Fibroblast of skin of right biceps (primary cell): ENCODE measurements around the gene YARS1.

Experiments used
- DNase-seq: peaks from one replicate; pipeline ENCODE4 v3.0.0-alpha.2; 2013

YARS1 gene

DNA sequence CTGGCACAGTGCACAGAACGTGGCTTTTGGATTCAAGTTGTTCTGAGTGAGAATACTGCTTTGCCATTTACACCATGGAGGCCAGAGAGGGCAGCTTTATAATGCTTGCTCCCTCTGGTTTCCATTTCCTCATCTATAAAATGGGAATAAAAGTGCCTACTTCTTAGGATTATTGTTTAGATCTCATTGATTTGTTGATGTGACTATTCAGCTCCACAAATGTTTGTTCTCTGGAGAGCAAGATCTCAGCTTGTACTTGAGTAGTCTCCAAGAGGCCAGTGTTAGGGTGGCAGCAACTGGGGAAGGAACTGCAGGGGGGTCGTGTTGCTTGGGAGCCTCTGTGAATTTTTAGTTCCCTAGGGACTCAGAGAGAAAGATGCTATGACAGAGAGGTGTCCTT, 55.2 kb downstream of the YARS1 start:
- no peak for DNase-seq

DNA sequence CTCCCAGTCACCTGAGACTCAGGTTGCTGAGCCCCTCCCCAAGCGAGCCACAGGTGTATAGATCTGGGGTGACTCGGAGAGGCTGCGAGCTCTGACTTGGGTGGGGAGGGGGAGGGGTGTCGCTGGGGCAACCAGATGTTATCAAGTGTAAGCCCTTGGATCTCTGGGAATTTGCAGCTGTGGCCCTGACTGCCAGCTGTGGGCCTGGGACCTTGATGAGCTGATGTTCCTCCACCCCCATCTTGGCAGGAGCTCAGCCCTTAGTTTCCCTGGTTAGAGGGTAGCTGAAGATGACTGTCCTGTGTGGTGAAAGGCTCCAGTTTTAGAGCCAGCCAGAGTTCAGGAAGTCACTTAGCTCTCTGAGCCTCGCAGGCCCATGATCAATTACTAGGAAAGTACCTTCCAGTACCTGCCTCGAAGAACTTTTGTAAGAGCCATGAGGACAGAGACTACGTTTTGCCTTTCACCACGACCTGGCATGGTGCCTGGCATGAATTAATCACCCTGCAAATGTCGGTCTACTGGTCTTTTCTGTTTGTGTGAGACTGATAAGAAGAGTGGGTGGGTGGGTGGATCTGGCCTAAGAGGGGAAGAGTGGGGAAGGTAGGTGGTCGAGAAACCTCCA, 55.8 kb downstream of the YARS1 start:
- peak; percentile 72 for DNase-seq

DNA sequence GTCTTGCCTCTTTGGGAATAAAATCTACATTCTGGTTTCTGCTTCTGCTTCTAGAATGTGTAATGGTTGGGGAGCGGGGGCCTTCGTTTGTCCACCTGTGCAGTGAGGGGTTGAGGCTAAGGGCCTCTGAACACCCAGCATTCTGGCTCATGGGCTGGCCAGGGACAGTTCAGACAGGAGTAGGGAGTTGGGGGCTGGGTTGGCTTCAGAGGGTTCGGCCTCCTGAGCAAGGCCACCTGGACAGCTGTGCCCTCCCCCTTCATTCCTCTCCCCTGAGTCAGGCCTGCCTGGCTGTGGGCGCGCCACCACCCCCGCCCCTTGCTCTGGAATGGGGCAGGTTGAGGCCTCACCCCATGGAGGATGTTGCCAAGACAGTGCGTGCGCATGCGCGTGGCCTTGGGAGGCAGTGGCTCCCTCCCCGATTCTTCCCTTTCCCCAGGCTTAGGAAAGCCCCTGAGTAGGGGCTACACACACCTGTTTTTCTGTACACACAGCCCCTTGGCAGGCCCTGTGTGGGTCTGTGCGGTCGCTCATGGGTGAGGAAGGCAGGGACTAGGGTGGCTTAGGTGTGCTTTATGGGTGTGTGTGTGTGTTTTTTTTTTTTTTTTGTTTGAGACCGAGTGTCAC, 57.0 kb downstream of the YARS1 start:
- DNase-seq = peak; percentile 66

DNA sequence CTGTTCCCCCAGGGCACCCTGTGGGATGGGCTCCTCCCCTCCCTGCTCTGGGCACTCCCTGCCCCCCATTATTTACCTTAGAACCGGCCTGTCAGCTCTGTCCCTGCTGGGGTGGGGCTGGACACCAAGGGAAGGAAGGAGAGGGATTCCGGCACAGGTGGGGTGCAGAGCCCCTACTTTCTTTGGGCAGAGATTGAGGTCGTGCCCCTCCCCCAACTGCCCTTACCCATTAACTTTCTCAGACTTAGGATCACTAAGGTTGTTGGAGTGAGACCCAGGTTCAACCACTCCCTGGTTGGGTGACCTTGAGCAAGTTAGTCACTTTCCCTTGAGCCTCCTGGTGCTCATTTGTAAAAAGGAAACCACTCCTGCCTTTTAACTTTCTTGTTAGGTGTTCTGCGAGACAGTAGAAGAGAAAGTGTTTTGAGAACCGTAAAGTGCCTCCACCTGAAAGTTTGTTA, 57.6 kb downstream of the YARS1 start:
- no peak for DNase-seq

DNA sequence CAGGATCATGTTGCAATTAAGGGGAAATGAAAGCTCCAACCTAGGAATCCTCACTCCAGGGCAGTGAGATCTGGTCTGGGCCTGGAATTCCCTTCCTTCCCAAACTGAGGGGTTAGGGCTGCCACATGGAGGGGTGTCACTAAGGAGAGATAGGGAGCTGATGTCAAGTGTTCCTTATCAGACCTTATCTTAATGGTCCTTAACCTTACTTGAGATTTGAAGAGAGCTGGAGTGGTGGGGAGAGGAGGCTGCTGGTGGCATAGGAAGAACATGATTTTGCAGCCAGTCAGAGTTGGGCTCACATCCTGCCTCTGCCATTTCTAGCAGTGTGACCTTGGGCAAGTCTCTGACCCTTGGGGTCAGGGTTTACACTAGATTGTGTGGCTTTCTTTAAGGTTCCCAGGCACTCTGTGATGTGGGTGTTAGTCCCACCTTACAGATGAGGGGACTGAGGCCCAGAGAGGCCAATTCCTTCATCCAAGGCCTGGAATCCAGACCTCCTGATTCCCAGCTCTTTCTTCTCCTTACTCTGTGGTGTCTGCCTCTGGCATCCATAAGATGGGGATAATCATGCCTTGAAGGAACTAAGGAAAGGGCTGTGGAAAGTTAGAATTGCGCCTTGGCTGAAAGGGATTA, 58.2 kb downstream of the YARS1 start:
- DNase-seq = no peak

DNA sequence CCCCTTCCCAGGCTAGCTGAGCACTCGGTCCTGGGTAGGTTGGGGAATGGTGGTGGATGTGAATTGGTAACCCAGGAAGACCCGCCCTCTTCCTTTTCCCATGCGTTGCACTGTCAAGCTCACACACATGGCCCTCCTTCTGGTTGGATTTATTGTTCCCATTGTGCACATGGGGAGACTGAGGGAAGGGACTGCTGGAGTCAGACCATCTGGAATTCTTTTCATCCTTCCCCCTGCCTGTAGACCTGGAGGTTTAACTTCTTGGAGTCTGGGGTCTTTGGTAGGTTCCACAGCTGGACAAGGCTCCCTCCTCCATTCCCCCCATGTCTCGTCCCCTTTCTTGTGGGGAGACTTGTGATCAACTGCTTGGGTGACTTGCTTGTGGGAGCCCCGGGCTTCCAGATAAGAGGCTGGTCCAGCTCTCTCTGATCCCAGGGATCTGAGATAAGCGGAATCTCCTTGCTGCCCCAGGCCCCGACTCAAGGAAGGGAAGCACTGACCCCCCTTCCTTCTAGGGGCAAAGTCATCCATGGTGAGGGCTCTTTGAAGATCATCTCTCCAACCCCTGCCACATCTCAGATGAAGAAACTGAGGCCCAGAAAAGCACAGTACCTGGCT, 58.9 kb downstream of the YARS1 start:
- no peak for DNase-seq

DNA sequence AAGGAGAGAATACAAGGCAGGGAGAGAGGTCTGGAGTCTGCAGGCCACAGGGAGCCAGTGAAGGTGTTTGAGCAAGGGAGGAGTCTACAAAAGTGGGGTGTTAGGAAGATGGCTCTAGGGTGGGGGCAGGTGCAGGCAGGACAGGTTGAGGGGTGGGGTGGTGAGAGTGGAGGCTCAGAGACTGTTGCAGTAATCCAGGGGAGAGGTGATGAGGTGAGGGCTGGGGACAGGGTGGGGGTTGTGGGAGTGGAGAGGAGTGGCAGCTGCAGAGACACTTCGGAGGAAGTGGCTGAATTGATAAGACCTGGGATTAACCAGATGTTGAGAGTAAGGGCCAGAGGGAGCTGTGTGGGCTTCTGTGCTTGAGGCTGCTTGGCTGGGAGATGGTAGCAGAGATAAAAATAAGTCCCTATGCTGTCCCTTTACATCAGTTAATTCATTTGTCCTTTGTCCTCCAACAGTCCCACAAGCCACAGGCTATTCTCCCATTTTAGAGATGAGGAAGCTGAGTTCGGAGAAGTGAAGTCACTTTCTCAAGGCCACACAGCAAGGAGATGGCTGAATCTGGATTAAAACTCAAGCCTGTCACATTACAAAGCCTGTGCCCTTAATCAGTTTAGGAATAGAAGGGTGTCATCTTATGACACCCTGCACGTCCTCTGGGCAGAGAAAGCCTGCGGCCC, 59.8 kb downstream of the YARS1 start:
- no peak for DNase-seq

DNA sequence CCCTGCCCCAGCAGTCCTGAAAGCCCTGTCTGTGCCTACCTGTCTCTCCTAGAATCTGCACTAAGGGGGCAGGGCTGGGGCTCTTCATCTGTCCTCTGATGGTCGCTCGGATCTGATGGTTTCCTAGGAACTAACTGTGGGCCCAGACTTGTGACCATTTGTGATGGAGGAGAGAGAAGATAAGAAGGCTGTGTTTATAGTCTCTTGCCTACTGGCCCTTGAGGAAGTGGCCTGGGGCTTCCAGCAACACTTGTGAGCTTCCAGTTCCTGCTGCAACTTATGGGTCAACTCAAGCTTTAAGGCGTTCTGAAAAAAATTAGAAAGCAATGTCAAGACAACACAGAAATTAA, 61.4 kb downstream of the YARS1 start:
- no peak for DNase-seq

DNA sequence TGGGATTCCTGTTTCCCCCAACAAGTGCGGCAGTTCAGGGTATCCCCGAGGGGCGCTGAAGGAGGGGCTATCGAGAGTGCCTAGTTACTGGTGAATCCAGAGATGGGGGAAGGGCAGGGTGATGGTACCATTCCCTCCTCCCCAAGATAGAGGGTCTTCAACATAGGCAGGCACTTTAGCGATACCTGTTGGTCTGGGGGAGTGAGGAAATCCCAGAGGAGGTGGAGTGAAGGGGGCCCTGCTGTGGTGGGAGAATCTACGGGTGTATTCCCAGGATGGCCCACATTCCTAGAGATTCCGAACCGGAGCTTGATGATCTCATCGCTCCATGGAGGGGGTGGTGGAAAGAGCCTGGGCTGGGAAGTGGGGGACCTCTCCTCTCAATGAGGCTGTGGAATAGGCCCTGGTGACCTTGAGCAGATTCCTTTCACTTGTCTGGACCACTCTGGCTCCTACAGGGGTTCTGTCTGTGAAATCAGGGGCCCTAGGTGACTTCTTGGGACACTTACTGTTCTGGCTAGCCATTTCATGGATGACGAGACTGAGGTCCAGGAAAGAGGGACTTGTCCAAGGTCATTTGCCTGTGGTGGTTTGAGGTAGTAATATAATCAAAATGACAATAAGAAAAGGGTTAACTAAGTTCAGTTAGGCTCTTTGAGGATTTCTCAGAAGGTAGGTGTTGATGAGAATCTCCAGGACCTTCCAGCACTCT, 61.9 kb downstream of the YARS1 start:
- peak; percentile 36 for DNase-seq

DNA sequence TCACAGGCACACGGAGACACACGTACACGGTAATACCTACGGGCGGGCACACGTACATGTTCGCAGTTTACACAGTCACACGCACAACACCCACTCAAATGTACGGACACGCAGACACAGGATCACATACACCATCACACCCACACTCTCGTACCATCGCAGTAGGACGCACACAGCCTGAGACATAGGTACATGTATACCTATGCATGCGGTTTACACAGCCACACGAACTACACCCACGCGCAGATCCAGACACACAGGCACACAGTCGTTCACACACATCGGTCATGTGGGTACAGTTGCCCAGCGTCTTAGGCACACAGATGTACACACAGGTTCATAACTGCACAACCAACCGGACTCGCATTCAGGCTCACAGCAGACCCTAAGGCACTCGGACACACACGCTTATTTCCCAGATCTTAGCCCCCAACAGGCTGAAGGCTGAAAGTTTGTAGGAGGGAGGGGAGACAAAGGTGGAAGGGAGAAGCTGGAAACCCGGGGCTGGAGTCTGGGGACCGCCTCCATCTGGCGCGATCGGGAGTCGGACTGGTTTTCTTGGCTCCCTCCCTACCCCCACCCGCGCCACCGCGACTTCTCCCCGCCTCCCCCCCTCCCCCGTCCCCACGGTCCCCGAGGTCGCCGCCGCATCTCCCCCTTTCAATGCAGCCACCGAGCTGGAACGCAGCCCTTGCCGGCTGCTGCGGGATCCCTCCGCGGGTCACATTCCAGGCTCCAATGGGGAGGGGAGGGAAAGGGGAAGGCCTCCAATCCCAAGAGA, 62.7 kb downstream of the YARS1 start:
- peak; percentile 51 for DNase-seq

DNA sequence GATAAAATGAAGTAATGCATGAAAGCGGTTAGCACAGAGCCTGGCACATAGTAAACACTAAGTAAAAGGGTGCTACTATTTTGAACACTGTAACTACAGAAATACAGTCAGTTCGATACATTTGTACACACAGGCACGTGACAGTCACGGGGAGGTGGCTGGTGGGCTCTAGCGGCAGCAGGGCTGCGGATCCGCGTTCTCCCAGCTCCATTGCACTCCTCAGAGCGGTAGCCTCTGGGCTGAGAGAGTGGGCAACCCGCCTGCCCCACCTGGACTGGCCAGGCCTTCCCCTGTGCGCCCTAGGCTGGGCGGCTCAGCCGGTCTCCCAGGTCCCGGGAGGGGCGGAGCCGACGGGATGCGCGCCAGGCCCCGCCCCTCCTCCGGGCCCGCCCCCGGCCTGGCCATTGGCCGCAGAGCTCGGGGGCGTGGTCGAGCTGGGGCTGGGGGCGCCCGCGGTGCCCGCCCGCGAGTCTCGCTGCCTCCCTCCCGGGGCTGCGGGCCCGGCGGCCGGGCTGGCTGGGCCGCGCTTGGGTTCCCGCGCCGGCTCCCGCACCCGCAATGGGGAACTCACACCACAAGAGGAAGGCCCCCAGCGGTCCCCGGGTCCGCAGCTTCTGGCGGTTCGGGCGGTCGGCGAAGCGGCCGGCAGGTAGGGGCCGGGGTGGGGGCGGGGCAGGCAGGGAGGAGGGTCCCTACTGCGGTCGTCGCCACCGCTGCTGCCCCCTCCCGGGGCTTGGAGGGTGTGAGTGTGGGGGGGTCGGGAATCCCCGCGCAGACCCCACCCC, 63.4 kb downstream of the YARS1 start:
- peak; percentile 71 for DNase-seq

DNA sequence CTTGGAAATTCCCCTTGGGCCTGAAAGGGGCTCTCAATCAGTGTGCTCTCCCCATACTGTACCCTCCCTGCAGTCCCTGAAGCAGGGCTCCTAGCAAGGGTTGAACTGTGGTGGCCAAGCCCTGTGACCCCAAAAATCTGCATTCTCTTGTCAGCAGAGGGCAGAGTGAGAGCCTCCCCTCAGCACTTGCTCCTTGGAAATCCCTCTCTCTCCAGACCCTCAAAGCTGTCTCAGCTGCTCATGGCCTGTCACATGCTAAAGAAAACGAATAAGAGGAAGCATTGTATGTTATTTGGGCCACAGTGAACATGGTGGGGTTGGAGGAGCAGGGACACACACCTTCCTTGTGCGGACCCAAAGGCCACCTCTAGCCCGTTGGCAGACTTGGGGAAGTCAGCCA, 67.4 kb downstream of the YARS1 start:
- no peak for DNase-seq

DNA sequence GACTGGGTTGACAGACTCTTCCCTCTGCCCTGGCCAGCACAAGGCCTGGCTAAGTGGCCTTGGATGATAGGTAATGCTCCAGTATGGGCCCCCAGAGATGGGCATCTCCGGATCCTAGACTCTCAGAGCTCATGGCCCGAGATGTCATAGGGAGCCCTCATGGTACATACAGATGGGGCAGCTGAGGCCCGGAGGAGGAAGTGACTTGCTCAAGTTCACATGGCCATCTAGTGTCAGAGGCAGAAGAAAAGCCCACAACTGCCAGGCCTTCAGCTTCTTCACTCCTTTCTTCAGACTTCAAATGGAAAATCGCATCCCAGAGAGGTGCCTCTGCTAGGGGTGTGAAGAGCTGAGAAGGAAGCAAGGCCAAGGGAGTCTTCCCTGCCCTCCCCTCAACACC, 67.8 kb downstream of the YARS1 start:
- no peak for DNase-seq

DNA sequence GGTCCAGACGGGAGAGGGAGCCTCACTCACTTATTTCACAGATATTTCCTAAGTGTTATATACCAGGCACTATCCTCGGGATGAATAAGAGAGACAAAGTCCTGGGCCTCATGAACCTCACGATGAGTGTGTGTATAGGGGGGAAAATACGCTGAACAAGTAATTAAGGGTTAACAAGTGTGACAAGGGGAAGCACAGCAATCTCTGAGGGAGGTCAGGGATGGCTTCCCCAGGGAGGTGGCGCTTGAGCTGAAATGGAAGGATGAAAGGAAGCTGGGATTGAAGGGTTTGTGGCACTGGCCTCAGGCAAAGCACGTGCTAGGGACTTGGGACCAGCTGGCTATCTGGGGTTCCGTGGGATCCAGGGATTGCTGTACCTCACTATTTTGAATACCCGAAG, 68.2 kb downstream of the YARS1 start:
- no peak for DNase-seq

DNA sequence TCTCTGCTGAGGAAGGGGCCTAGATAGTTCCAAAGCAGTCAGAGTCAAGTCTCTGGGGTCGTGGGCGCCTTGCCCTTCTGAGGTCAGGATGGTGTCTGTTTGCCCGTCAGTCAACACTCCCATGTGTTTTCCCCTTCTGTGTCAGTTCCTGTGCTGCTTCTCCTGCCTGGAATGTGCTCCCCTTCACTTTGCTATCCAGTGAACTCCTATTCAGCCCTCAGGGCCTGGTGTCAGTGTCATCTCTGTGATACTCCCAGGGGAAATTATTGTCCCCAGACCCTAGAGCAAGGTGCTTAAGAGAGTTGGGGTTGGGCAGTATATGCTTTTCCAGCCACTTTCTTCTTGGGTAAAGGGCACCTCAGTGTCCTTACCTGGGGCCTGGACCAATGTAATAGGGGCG, 68.8 kb downstream of the YARS1 start:
- DNase-seq = no peak

DNA sequence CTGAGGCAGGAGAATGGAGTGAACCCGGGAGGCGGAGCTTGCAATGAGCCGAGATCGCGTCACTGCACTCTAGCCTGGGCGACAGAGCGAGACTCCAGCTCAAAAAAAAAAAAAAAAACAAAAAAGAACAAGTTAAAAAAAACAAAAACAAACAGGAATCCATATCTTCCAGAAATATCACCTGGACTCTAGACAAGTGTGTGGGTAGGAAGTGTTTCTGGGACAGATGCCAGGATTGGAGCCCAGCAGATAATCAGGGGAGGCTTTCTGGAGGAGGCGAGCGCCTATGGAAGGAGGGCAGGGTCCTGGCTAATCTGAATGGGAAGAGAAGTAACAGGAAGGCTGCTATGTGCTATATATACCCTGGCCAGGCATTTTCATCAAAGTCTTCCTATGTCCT, 71.0 kb downstream of the YARS1 start:
- DNase-seq = no peak

DNA sequence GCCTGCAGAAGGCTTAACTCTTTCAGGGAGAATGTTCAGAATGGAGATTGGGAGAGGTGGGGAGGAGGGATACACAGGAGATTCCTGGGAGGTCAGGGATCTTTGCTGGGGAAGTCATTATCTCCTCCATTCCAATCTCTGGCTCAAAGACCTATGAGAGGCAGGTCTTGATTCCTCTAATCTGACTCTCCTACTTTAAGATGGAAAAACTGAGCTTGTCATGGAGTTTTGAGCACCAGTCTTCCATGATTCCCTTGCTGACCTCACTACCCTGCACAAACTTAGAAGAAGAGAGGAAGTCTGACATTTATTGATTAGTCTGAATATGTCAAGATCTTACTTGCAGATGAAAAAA, 73.1 kb downstream of the YARS1 start:
- no peak for DNase-seq

DNA sequence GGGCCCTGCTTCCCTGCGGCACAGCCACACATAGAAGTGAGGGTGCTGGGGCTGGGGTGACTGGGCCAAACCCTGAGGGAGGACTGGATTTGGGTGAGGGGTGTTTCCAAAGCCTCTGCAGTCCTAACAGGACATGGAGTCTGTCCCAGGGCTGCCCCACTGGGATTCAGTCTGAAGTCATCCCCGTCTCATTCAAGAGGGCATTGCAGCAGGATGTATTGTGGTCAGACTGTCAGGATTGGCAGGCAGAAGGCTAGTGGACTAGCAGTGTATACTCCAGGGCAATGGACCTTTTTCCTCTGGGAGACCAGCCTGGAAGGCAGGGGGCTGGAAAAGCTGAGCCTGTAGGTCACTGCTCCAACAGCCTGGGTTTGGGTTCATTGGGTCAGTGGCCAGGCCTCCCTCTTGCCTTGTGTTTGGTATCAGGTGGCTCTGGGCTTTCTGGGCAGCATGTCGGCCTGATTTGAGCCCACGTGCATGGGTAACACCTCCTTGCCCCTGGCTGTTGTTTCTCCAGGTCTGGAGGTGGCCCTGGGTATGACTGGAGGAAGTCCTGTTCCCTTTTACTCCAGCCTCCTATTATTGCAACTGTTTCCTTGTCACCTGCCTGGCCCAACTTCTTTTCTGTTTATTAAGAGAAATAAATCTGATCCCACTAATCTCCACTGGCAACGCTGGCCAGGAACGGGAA, 73.6 kb downstream of the YARS1 start:
- DNase-seq = no peak

DNA sequence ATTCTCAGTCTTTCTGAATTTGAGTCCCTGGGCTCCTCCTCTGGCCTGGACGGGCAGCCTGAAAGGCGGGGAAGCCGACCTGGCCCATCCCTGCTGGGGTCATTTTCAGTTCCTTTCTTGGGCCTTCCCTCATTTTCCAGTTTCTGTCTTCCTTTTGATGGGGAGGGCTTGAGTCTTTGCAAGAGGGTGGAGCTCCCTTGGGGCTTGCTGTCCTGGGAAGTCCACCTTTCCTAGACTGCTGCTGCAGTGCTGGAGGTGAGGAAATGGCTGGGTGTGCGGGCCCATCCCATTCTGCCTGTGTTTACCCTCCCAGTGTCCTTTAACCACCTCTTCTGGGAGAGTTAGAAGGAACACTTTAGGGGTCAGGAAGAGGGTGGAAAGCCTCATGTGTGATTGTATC, 74.2 kb downstream of the YARS1 start:
- no peak for DNase-seq

DNA sequence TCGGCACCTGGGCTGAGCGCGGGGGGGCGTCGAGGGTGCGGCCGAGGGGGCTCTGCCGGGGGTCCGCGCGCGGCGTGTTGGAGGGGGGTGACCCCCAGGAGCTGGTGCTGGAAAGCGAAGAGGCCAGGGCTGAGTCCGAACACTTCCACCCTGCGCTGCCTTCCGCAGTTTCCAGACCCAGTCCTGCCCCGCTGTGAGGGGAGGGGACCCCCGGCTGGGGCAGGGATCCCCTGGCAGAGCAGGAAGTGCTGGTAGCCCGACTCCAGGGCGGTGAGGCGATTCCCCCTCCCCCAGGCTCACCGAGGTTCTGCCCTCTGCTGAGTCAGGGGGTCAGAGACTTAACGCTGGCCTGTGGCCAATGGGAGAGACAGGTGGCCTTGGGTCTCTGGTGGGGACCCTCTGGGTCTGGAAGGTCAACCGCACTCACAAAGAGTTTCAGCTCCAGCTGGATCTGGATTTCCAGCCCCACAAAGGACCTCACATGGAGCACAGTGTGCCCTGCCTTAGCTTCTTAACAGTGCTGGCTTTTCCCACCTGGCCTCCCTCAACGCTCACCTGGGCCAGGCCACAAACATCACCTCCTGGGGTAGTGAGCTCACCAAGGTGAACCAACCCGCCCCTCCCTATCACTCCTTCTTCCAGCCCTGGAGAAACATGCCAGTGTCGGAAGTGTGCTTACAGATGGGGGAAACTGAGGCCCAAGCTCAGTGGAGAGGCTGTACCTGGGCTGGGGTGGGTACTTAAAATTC, 74.8 kb downstream of the YARS1 start:
- DNase-seq = no peak
